Glomerular visceral epithelial cell (primary cell): ENCODE results near the gene C4orf46.

Source experiments
- DNase-seq: peaks from one replicate; pipeline ENCODE4 v3.0.0-alpha.2; 2016; ENCODE audit errors: extremely low spot score

C4orf46 gene

DNA sequence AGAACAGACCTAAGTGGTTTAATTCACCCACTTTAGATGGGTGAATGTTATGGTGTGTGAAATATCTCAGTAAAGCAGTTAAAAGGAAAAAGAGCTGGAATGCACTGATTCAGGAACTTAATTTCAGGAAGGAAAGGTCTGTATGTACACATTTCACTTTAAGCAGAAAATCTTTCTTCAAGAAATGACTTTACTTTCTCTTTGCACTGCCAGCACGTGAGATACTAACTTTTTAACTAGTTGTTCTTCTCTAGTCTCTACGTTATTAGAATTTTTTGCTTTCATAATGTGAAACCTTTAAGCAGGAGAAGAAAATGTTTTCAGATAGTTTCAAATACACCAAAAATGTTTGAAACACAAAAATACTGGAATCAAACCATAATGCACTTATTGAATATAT is 18.8 kb downstream of the C4orf46 start:
- no peak for DNase-seq

DNA sequence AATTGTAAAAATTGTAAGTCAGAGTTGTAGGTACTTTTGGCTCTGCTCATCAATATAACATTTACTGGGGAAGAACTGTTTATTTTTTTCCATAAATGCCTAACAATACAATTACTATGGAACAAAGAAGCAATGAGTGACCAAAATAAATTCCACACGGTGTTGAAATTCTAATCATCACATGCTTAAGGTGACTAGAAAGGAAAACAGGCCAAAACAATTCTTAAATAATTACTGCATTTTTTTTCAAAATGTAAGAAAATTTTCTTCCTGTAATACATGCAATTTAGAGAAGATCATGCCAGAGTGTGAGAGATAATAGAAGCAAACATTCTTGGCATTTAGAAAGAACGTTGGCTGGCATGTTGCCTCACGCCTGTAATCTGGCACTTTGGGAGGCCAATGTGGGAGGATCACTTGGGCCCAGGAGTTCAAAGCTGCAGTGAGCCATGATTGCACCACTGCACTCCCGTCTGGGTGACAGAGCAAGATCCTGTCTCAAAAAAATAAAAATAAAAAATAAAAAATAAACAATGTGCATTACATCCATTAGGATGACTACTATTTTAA is 22.5 kb downstream of the C4orf46 start:
- DNase-seq = no peak

DNA sequence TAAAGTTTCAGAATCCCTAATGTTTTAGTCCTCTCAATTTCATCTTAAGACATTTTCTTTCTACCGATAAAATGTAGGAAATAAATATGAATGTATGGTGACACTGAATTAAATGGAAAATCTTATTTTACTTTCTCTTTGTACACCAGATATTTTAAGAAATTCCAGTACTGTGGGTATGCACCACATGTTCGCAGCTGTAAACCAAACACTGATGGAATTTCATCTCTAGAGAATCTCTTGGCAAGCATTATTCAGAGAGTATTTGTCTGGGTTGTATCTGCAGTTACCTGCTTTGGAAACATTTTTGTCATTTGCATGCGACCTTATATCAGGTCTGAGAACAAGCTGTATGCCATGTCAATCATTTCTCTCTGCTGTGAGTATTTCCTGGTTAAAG is 26.9 kb downstream of the C4orf46 start:
- DNase-seq = no peak

DNA sequence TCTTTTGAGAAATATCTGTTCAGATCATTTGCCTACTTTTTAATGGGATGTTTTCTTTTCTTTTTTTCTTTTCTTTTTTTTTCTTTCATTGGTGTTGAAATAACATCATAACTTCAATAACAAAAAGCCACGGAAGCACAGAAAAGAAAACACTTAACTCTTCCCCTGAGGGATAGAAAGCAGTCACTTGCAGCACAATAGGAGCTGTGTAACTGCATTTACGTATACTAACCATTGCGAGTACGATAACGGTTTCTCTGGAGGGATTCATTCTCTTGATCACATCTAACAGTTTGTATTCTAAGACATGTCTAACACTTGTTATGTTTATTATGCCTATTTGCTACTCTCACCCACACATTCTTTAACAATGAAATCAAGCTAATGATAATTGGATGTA is 27.3 kb downstream of the C4orf46 start:
- DNase-seq = no peak

DNA sequence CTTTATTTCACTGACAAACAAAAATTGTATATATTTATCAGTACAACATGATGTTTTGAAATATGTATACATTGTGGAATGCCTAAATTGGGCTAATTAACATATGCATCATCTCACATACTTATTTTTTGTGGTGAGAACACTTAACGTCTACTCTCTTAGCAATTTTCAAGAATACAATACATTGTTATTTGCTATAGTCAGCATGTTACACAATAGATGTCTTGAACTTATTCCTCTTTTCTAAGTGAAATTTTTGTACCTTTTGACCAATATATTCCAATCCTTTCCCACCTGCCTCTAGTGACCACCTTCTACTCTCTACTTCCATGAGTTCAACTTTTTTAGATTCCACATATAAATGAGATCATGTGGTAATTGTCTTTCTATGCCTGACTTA is 35.1 kb downstream of the C4orf46 start:
- no peak for DNase-seq

DNA sequence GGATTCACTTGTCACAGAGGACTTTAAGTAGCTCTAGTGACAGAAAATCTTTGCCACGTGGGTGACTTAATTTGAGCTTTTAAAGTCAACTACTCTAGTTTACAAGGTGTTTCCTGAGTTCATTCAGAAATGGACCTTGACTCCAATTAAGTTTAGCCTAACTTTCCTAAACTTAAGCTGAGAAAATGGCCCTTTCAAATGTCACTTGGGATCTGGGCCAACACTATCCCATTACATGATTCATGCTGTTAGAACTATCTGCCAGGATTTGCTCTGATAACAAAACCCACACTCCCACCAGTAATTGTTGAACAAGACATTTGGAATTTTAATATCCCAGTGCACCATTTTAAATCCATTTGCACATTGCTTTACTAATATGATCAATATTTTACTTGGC is 40.8 kb downstream of the C4orf46 start:
- DNase-seq = peak; percentile 4

DNA sequence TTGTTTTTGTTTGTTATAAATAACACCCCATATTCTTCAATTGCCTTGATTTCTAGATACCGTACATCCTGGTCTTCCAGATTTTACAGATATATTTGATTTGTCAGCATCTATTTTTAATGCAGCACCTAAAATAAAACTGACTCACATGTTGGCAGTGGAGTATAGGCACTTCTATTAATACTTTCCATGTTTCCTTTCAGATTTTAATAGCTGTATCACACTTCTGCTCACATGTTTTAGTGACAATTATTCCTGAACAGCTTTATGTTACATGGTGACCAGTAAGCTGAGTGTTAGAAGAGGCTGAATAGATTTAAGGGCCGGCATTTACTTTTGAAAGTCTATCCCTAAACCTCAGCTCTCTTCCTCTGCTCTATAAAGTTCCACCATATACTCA is 46.1 kb downstream of the C4orf46 start:
- no peak for DNase-seq

DNA sequence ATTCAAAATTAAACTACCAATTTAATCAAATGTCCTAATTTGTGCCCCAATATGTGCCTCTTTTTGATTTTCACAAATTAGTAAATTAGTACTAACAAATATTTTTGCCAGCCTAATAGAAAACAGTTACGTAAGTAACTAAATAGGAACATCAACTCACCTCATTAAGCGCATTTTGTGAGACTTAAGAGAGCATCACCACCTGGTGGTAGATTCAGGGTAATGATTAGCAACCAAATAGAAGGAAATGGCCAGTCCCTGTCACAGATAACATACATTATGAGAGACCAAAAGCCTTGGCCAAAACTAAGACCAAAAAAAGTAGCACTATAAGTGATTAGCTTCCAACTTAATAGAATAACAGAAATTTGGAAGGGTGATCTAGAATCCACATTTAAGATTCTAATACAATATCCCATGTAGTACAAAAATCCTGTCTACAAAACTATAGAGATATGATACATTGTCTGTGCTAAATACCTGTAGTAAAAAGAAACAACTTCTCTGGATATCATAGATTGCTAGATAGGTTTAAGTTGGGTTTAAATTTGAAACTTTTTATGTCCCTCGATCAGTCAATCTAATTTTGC is 46.7 kb downstream of the C4orf46 start:
- DNase-seq = peak; percentile 47

DNA sequence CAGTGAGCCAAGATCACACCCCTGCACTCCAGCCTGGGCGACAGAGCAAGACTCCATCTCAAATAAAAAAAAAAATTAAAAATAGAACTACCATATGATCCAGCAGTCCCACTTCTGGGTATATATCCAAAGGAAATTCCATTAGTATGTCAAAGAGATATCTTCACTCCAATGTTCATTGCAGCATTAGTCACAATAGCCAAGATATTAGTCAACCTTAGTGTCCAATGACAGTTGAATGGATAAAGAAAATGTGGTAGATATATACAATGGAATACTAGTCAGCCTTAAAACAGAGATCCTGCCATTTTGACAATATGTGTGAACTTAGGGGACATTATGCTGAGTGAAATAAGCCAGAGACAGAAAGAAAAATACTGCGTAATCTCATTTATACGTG is 49.4 kb downstream of the C4orf46 start:
- DNase-seq = no peak

DNA sequence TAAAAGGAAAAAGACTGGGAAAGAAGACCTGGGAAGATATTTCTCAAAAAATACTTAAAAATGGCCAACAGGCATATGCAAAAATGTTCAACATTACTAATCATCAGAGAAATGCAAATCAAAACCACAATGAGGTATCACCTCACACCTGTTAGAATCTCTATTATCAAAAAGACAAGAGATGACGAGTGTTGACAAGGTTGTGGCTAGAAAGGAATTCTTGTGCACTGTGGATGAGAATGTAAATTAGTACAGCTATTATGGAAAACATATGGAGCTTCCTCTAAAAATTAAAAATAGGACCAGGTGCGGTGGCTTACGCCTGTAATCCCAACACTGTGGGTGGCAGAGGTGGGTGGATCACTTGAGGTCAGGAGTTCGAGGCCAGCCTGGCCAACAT is 50.0 kb downstream of the C4orf46 start:
- DNase-seq = no peak

DNA sequence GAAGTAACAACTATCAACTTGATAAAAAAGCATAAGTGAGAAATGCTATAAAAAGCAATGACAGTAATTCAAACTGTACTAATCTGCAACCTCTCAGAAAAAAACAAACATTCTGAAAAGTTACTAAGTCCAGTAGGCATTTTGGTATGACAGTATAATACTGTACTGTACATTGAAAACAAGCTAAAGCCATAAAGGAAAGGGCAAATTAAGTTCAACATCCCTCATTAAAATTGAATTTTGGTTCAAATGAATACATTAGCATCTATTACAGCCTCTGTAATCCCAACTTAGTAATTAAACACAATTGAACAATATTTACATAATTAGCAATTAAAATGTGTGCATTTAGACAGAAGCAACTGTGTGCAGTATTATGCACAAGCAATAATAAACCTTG is 53.7 kb downstream of the C4orf46 start:
- DNase-seq = no peak
